Panc1 (cell line): ENCODE data around the gene MTUS2. TPM values are rescaled to one million over a fixed set of nuclear protein-coding genes. Genes with fewer than 3 reads are reported as not detected.

Experiments
- ATAC-seq: fragments of 200-7000 bp; cut with Tn5 transposase; 2 replicates; pipeline ENCODE4 v1.9.1; 2020; ENCODE audit warnings: mild to moderate bottlenecking, moderate library complexity
- BruUV-seq: library from RNA; stranded (reverse); fragments of 400-500 nt; replicated peaks from 2 replicates; lab custom pipeline; 2021; lab: Mats Ljungman, UMichigan
- CTCF ChIA-PET: fragments of 300-600 bp; sonication (Branson Sonifier 250); formaldehyde crosslinking; loops from one replicate; lab custom pipeline; 2022; ENCODE audit warnings: antibody characterized with exemption; lab: Charles Lee
- POLR2A ChIA-PET: fragments of 300-600 bp; sonication (Branson Sonifier 250); formaldehyde crosslinking; loops from one replicate; lab custom pipeline; 2022; ENCODE audit warnings: antibody characterized with exemption; lab: Charles Lee
- DNase-seq: peaks from one replicate; pipeline ENCODE4 v3.0.0-alpha.2; 2010; ENCODE audit warnings: low read depth, low spot score
- H3K27ac ChIP-seq: 2 replicates; pipeline ENCODE4 v1.5.1; 2011; ENCODE audit warnings: mild to moderate bottlenecking, low read length, inconsistent platforms
- H3K27me3 ChIP-seq: fragments of 200-500 bp; sonication (Bioruptor generic); 2 replicates; pipeline ENCODE4 v1.6.0; 2014; ENCODE audit warnings: low read length, inconsistent platforms; ENCODE audit not compliant: control insufficient read depth, insufficient read depth
- H3K36me3 ChIP-seq: fragments of 200-500 bp; sonication (Bioruptor generic); 2 replicates; pipeline ENCODE4 v1.5.1; 2014; ENCODE audit warnings: inconsistent platforms, mild to moderate bottlenecking, low read length, moderate library complexity; ENCODE audit not compliant: control insufficient read depth, insufficient read depth
- H3K4me1 ChIP-seq: 2 replicates; pipeline ENCODE4 v1.5.1; 2011; ENCODE audit warnings: inconsistent platforms, mild to moderate bottlenecking, low read length, moderate library complexity; ENCODE audit not compliant: control insufficient read depth, insufficient read depth
- H3K4me3 ChIP-seq, 2 experiments: 2 replicates each; pipeline ENCODE4 v1.5.1; 2011 to 2012; ENCODE audit warnings: low read depth in 2 of 2, low read length in 2 of 2, mild to moderate bottlenecking in 2 of 2, inconsistent platforms in 1 of 2, moderate library complexity in 1 of 2
- H3K9me3 ChIP-seq: fragments of 200-500 bp; sonication (Bioruptor generic); 2 replicates; pipeline ENCODE4 v1.5.1; 2014; ENCODE audit warnings: low read depth, mild to moderate bottlenecking, inconsistent platforms, low read length, moderate library complexity; ENCODE audit not compliant: control insufficient read depth, insufficient read depth
- POLR2AphosphoS5 ChIP-seq: IDR thresholded peaks from 2 replicates; pipeline ENCODE4 v1.6.1; 2012; ENCODE audit warnings: mild to moderate bottlenecking, low read depth, low read length, moderate library complexity
- SIN3A ChIP-seq: IDR thresholded peaks from 2 replicates; pipeline ENCODE4 v1.6.1; 2012; ENCODE audit warnings: low read depth, mild to moderate bottlenecking, low read length, moderate library complexity, borderline replicate concordance; ENCODE audit not compliant: insufficient read depth
- TCF7L2 ChIP-seq: IDR thresholded peaks from 2 replicates; pipeline ENCODE4 v1.6.1; 2011; ENCODE audit warnings: mild to moderate bottlenecking, low read depth, low read length, inconsistent platforms
- in situ Hi-C: cut with HindIII; loops from 2 replicates; pipeline ENCODE4 v1.10.0; 2016; ENCODE audit warnings: low sequenced_read_pairs, low pct_unique_long_range_greater_than_20kb
- intact Hi-C: fragments of 100-400 bp; cut with micrococcal nuclease; formaldehyde crosslinking; loops from one replicate; pipeline ENCODE4 v1.10.0; 2022; ENCODE audit not compliant: unreplicated experiment
- total RNA-seq: library from RNA; stranded (reverse); gene quantifications from one replicate; pipeline ENCODE4 v1.2.1, GENCODE V29; 2021; ENCODE audit not compliant: unreplicated experiment
- TF ChIP-seq, protein P1 (sequence below), 2 experiments: IDR thresholded peaks; 2 replicates each; pipeline ENCODE4 v1.6.1; 2011 to 2012; ENCODE audit warnings: low read depth in 2 of 2, control low read depth in 1 of 2, low read length in 1 of 2, mild to moderate bottlenecking in 1 of 2, moderate library complexity in 1 of 2; ENCODE audit not compliant: insufficient read depth in 1 of 2
- TF ChIP-seq, protein P2 (sequence below): fragments of 450-650 bp; IDR thresholded peaks from 2 replicates; pipeline ENCODE4 v1.5.1; 2017; ENCODE audit warnings: mild to moderate bottlenecking

Gene MTUS2
- total RNA-seq, 1 experiment from 2014 or later = 0.05 TPM

DNA sequence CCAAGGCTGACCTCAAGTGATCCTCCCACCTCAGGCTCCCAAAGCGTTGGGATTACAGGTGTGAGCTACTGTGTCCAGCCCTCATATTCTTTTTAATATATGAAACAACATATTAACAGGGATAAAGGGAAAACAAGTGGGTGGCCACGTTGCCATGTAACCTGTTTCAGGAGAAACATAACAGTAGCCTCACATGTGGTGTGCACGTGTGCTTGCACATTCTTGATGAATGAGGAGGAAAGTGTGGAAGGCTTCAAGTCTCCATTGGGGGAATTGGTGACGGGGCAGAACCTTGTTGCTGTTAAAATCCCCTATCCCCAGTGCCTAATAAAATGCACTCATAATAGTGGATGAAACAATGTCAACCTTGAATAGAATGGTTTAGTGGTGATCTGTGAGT lies 202.3 kb downstream of the MTUS2 start:
- in situ Hi-C loops (no loop called here), intact Hi-C loops (no loop called here)
- ChIA-PET CTCF (no interaction called here), POLR2A (no interaction called here)
- no peak for DNase-seq
- H3K27me3 ChIP-seq = no peaks in the 10 kb centered on the region
- H3K27ac ChIP-seq = no peak overlapping the region
- BruUV-seq = no TSS peak
- no peaks in the 10 kb centered on the region for H3K36me3 ChIP-seq
- H3K9me3 ChIP-seq = no peaks in the 10 kb centered on the region
- no peak overlapping the region for H3K4me3 ChIP-seq
- TF ChIP-seq, protein P1, sequence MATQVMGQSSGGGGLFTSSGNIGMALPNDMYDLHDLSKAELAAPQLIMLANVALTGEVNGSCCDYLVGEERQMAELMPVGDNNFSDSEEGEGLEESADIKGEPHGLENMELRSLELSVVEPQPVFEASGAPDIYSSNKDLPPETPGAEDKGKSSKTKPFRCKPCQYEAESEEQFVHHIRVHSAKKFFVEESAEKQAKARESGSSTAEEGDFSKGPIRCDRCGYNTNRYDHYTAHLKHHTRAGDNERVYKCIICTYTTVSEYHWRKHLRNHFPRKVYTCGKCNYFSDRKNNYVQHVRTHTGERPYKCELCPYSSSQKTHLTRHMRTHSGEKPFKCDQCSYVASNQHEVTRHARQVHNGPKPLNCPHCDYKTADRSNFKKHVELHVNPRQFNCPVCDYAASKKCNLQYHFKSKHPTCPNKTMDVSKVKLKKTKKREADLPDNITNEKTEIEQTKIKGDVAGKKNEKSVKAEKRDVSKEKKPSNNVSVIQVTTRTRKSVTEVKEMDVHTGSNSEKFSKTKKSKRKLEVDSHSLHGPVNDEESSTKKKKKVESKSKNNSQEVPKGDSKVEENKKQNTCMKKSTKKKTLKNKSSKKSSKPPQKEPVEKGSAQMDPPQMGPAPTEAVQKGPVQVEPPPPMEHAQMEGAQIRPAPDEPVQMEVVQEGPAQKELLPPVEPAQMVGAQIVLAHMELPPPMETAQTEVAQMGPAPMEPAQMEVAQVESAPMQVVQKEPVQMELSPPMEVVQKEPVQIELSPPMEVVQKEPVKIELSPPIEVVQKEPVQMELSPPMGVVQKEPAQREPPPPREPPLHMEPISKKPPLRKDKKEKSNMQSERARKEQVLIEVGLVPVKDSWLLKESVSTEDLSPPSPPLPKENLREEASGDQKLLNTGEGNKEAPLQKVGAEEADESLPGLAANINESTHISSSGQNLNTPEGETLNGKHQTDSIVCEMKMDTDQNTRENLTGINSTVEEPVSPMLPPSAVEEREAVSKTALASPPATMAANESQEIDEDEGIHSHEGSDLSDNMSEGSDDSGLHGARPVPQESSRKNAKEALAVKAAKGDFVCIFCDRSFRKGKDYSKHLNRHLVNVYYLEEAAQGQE (IDR thresholded peaks at IDR 0.05; ENCODE audit: insufficient read depth in 1 of 2, low read depth in 2 of 2, low read length in 1 of 2) = no peak
- TF ChIP-seq TCF7L2 = no peak
- TF ChIP-seq, protein P2, sequence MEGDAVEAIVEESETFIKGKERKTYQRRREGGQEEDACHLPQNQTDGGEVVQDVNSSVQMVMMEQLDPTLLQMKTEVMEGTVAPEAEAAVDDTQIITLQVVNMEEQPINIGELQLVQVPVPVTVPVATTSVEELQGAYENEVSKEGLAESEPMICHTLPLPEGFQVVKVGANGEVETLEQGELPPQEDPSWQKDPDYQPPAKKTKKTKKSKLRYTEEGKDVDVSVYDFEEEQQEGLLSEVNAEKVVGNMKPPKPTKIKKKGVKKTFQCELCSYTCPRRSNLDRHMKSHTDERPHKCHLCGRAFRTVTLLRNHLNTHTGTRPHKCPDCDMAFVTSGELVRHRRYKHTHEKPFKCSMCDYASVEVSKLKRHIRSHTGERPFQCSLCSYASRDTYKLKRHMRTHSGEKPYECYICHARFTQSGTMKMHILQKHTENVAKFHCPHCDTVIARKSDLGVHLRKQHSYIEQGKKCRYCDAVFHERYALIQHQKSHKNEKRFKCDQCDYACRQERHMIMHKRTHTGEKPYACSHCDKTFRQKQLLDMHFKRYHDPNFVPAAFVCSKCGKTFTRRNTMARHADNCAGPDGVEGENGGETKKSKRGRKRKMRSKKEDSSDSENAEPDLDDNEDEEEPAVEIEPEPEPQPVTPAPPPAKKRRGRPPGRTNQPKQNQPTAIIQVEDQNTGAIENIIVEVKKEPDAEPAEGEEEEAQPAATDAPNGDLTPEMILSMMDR = no peak
- ATAC-seq = no peak
- H3K4me1 ChIP-seq = no peaks in the 10 kb centered on the region

DNA sequence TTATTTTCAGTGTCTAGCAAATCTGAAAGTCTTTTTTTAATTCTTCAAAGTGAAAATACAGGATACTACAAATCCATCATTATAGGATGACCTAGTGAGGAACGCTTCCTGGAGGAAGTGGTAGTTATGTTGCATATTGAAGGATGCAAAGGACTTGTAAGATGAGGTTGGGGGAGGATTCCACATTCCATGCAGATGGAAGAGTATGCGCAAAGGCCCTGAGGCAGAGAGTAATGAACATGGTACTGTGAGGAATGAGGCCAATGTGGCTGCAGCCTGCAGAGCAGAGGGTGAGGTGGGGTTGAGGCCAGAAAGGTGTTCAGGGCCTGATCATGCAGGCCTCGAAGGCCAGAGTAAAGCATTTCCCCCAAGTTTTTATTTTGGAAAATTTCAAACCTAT lies 202.8 kb downstream of the MTUS2 start:
- Histone ChIP-seq H3K27me3 (no peaks in the 10 kb centered on the region), H3K27ac (no peak overlapping the region), H3K36me3 (no peaks in the 10 kb centered on the region), H3K9me3 (no peaks in the 10 kb centered on the region), H3K4me3 (no peak overlapping the region), H3K4me1 (no peaks in the 10 kb centered on the region)
- in situ Hi-C loops (no loop called here), intact Hi-C loops (no loop called here)
- TF ChIP-seq, protein P1 (IDR thresholded peaks at IDR 0.05; ENCODE audit: insufficient read depth in 1 of 2, low read depth in 2 of 2, low read length in 1 of 2) = no peak
- TF ChIP-seq POLR2AphosphoS5 (no peak), SIN3A (no peak), TCF7L2 (no peak)
- TF ChIP-seq, protein P2 = no peak
- BruUV-seq = no TSS peak
- CTCF ChIA-PET = no interaction called here
- DNase-seq (no peak), ATAC-seq (no peak)
- POLR2A ChIA-PET = no interaction called here
